Measurements from ENCODE around the gene DNM3. TPM values are rescaled to one million over a fixed set of nuclear protein-coding genes. Genes with fewer than 3 reads are reported as not detected.

The DNM3 gene
- total RNA-seq, 1 donor = 0.72 TPM

- Histone ChIP-seq H3K79me2 (ENCODE audit: insufficient read depth, low read length) (peaks cover under 1% of the 10 kb centered on the region), H4K20me1 (ENCODE audit: insufficient read depth, low read length) (no peaks in the 10 kb centered on the region), H3K27ac (ENCODE audit: low read depth, low read length) (peak overlapping the region; percentile 66), H3K9me3 (ENCODE audit: low read depth, low read length) (no peaks in the 10 kb centered on the region), H3K4me3 (ENCODE audit: insufficient read depth, low read length) (no peak overlapping the region), H3K27me3 (ENCODE audit: insufficient read depth, low read length) (no peaks in the 10 kb centered on the region), H3K4me1 (ENCODE audit: insufficient read depth, low read length) (peaks cover 29% of the 10 kb centered on the region), H3K36me3 (ENCODE audit: insufficient read depth, low read length) (peaks cover 19% of the 10 kb centered on the region), H2AFZ (ENCODE audit: low read length) (no peak overlapping the region), H3K4me2 (ENCODE audit: insufficient read depth, low read length) (peak overlapping the region; percentile 59)
- no peak for DNase-seq (ENCODE audit: insufficient read length, low spot score, missing footprints)
- no peak for TF ChIP-seq CTCF (IDR thresholded peaks at IDR 0.05; ENCODE audit: extremely low read depth, low read depth, low read length)
Observed at GRCh38 chr1:172135978-172136610, 294.8 kb downstream of the DNM3 start.

- Histone ChIP-seq H2AFZ (ENCODE audit: low read length) (no peak overlapping the region), H3K27ac (ENCODE audit: low read depth, low read length) (peak overlapping the region; percentile 66), H3K4me3 (ENCODE audit: insufficient read depth, low read length) (peak overlapping the region; percentile 18), H3K36me3 (ENCODE audit: insufficient read depth, low read length) (peaks cover 25% of the 10 kb centered on the region), H3K9me3 (ENCODE audit: low read depth, low read length) (no peaks in the 10 kb centered on the region), H3K27me3 (ENCODE audit: insufficient read depth, low read length) (no peaks in the 10 kb centered on the region), H4K20me1 (ENCODE audit: insufficient read depth, low read length) (no peaks in the 10 kb centered on the region), H3K79me2 (ENCODE audit: insufficient read depth, low read length) (peaks cover 8% of the 10 kb centered on the region), H3K4me1 (ENCODE audit: insufficient read depth, low read length) (peaks cover 32% of the 10 kb centered on the region), H3K4me2 (ENCODE audit: insufficient read depth, low read length) (peak overlapping the region; percentile 59)
- TF ChIP-seq CTCF (IDR thresholded peaks at IDR 0.05; ENCODE audit: extremely low read depth, low read depth, low read length) = no peak
- DNase-seq (ENCODE audit: insufficient read length, low spot score, missing footprints) = no peak
Observed at GRCh38 chr1:172136925-172137324, 295.6 kb downstream of the DNM3 start.

GRCh38 chr1:172137703-172138454 is 296.6 kb downstream of the DNM3 start:
- H3K27me3 ChIP-seq (ENCODE audit: insufficient read depth, low read length) = no peaks in the 10 kb centered on the region
- no peak overlapping the region for H2AFZ ChIP-seq (ENCODE audit: low read length)
- DNase-seq (ENCODE audit: insufficient read length, low spot score, missing footprints) = peak; percentile 34
- H3K36me3 ChIP-seq (ENCODE audit: insufficient read depth, low read length) = peaks cover 28% of the 10 kb centered on the region
- peak overlapping the region; percentile 19 for H3K4me2 ChIP-seq (ENCODE audit: insufficient read depth, low read length)
- H3K79me2 ChIP-seq (ENCODE audit: insufficient read depth, low read length) = peaks cover 13% of the 10 kb centered on the region
- peaks cover 36% of the 10 kb centered on the region for H3K4me1 ChIP-seq (ENCODE audit: insufficient read depth, low read length)
- H3K9me3 ChIP-seq (ENCODE audit: low read depth, low read length) = no peaks in the 10 kb centered on the region
- no peak for TF ChIP-seq CTCF (IDR thresholded peaks at IDR 0.05; ENCODE audit: extremely low read depth, low read depth, low read length)
- H3K27ac ChIP-seq (ENCODE audit: low read depth, low read length) = no peak overlapping the region
- H3K4me3 ChIP-seq (ENCODE audit: insufficient read depth, low read length) = no peak overlapping the region
- no peaks in the 10 kb centered on the region for H4K20me1 ChIP-seq (ENCODE audit: insufficient read depth, low read length)

- Histone ChIP-seq H3K27me3 (ENCODE audit: insufficient read depth, low read length) (no peaks in the 10 kb centered on the region), H3K36me3 (ENCODE audit: insufficient read depth, low read length) (peaks cover 28% of the 10 kb centered on the region), H3K4me2 (ENCODE audit: insufficient read depth, low read length) (no peak overlapping the region), H3K4me3 (ENCODE audit: insufficient read depth, low read length) (no peak overlapping the region), H2AFZ (ENCODE audit: low read length) (no peak overlapping the region), H3K27ac (ENCODE audit: low read depth, low read length) (no peak overlapping the region), H3K79me2 (ENCODE audit: insufficient read depth, low read length) (peaks cover 20% of the 10 kb centered on the region), H4K20me1 (ENCODE audit: insufficient read depth, low read length) (no peaks in the 10 kb centered on the region), H3K9me3 (ENCODE audit: low read depth, low read length) (no peaks in the 10 kb centered on the region), H3K4me1 (ENCODE audit: insufficient read depth, low read length) (peaks cover 36% of the 10 kb centered on the region)
- no peak for DNase-seq (ENCODE audit: insufficient read length, low spot score, missing footprints)
- no peak for TF ChIP-seq CTCF (IDR thresholded peaks at IDR 0.05; ENCODE audit: extremely low read depth, low read depth, low read length)
Observed at GRCh38 chr1:172138634-172139033, 297.3 kb downstream of the DNM3 start.

All from osteoblast (primary cell).